ENCODE results near the gene TNN. TPM values are rescaled to one million over a fixed set of nuclear protein-coding genes. Genes with fewer than 3 reads are reported as not detected.

The TNN gene
- total RNA-seq, 6 experiments from 2014 or later: 0.18 to 0.67 (median 0.41) TPM

GRCh38 chr1:175128523-175128922 lies 60.9 kb downstream of the TNN start:
- H3K9me3 ChIP-seq: no peaks in the 10 kb centered on the region
- H3K4me3 ChIP-seq: no peak overlapping the region
- intact Hi-C loops (cut with DNase I): loop anchor here in 1 of 2 donors (10.0 kb wide), 1 partner anchor 94 kb away; no protein-coding TSS in a partner anchor
- TF ChIP-seq CTCF (IDR thresholded peaks at IDR 0.05): no peak
- no peak for TF ChIP-seq POLR2A (IDR thresholded peaks at IDR 0.05)
- H3K27me3 ChIP-seq: no peaks in the 10 kb centered on the region
- no peaks in the 10 kb centered on the region for H3K36me3 ChIP-seq
- ATAC-seq (no peak), DNase-seq (no peak)
- 70% methylated on average over 4 of the region's 9 CpGs for WGBS (ENCODE audit: insufficient coverage, low coverage, low lambda C conversion rate, missing lambda C conversion rate)
- H3K4me1 ChIP-seq: peaks cover 0 to 34% (median 3%) of the 10 kb centered on the region in 4 donors
- H3K27ac ChIP-seq: no peak overlapping the region

DNA sequence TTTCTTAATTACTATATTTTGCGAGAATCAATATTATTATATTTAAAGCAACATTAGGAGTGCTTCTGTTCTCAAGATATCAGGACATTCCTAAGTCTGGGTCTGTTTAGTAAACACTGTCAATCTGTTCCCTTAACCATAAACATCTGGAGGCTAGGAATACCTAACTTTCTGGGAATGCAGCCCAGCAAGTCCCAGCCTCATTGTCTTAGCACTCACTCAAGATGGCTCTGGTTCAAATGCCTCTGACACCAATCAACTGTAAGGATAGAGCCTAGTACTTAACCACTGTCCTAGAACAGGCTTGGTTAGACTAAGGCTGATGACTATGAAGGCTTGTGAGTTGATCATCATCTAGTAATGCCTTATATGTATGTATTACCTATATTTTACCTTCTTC lies 61.5 kb downstream of the TNN start:
- Histone ChIP-seq H3K9me3 (no peaks in the 10 kb centered on the region), H3K27ac (peak overlapping the region in 2 of 3 donors; percentile 29 to 56), H3K4me3 (no peak overlapping the region), H3K4me1 (peaks cover 0 to 34% (median 3%) of the 10 kb centered on the region in 4 donors), H3K36me3 (no peaks in the 10 kb centered on the region), H3K27me3 (no peaks in the 10 kb centered on the region)
- DNase-seq: no peak
- intact Hi-C loops (cut with DNase I): loop anchor here in 1 of 2 donors (10.0 kb wide), 1 partner anchor 94 kb away; no protein-coding TSS in a partner anchor
- 76% methylated on average over 1 of the region's 1 CpG for WGBS (ENCODE audit: insufficient coverage, low coverage, low lambda C conversion rate, missing lambda C conversion rate)
- no peak for ATAC-seq
- TF ChIP-seq CTCF (IDR thresholded peaks at IDR 0.05): no peak
- TF ChIP-seq POLR2A (IDR thresholded peaks at IDR 0.05): no peak

GRCh38 chr1:175129644-175129996 lies 62.0 kb downstream of the TNN start:
- peak; percentile 61 to 82 (median 78) for ATAC-seq

GRCh38 chr1:175129997-175130648 lies 62.5 kb downstream of the TNN start:
- no peak for TF ChIP-seq CTCF (IDR thresholded peaks at IDR 0.05)
- intact Hi-C loops (cut with DNase I): loop anchor here in 1 of 2 donors (10.0 kb wide), 1 partner anchor 95 kb away; no protein-coding TSS in a partner anchor
- WGBS (ENCODE audit: insufficient coverage, low coverage, low lambda C conversion rate, missing lambda C conversion rate): 60% methylated on average over 5 of the region's 5 CpGs
- DNase-seq (no peak), ATAC-seq (peak in 1 of 4 donors; percentile 17)
- Histone ChIP-seq H3K27ac (peak overlapping the region in 2 of 3 donors; percentile 29 to 30), H3K4me3 (no peak overlapping the region), H3K27me3 (no peaks in the 10 kb centered on the region), H3K9me3 (no peaks in the 10 kb centered on the region), H3K36me3 (no peaks in the 10 kb centered on the region), H3K4me1 (peaks cover 0 to 34% (median 3%) of the 10 kb centered on the region in 4 donors)

More at GRCh38 chr1:175129644-175129996, 62.0 kb downstream of the TNN start:
- Histone ChIP-seq H3K4me3 (no peak overlapping the region), H3K27ac (peak overlapping the region in 2 of 3 donors; percentile 29 to 30), H3K4me1 (peaks cover 0 to 34% (median 3%) of the 10 kb centered on the region in 4 donors), H3K9me3 (no peaks in the 10 kb centered on the region), H3K27me3 (no peaks in the 10 kb centered on the region), H3K36me3 (no peaks in the 10 kb centered on the region)
- 14% methylated on average over 2 of the region's 2 CpGs for WGBS (ENCODE audit: insufficient coverage, low coverage, low lambda C conversion rate, missing lambda C conversion rate)
- intact Hi-C loops (cut with DNase I): loop anchor here in 1 of 2 donors (10.0 kb wide), 1 partner anchor 95 kb away; no protein-coding TSS in a partner anchor
- peak in 1 of 3 donors; percentile 67 for DNase-seq
- TF ChIP-seq CTCF (IDR thresholded peaks at IDR 0.05): no peak
- no peak for TF ChIP-seq POLR2A (IDR thresholded peaks at IDR 0.05)
